ENCODE results near the gene FUT9. TPM values are rescaled to one million over a fixed set of nuclear protein-coding genes. Genes with fewer than 3 reads are reported as not detected.

FUT9 gene
- polyA plus RNA-seq, 1 donor (not counting 4 experiments of a cell fraction or from before 2014, with no cell fraction given): not detected

- no peak for TF ChIP-seq EZH2 (IDR thresholded peaks at IDR 0.05; ENCODE audit: low read length)
- TF ChIP-seq CTCF (optimal IDR thresholded peaks at IDR 0.05 in 1 of 3, IDR thresholded peaks at IDR 0.05 in 1 of 3, conservative IDR thresholded peaks at IDR 0.05 in 1 of 3; ENCODE audit: extremely low read depth in 1 of 3, insufficient read depth in 2 of 3, low read length in 3 of 3): no peak
- no peaks in the 10 kb centered on the region for H3K4me1 ChIP-seq (ENCODE audit: control insufficient read depth, extremely low read depth, insufficient read depth, low read length)
- H3K36me3 ChIP-seq (ENCODE audit: control insufficient read depth in 2 of 2, extremely low read depth in 1 of 2, insufficient read depth in 2 of 2, low read length in 2 of 2): no peaks in the 10 kb centered on the region
- H3K9ac ChIP-seq (ENCODE audit: control insufficient read depth, extremely low read depth, insufficient read depth, low read length): no peak overlapping the region
- FAIRE-seq: no peak
- H3K4me2 ChIP-seq (ENCODE audit: control insufficient read depth, extremely low read depth, insufficient read depth, low read depth, low read length): no peak overlapping the region
- H3K79me2 ChIP-seq (ENCODE audit: control insufficient read depth, insufficient read depth, low read length): no peaks in the 10 kb centered on the region
- no peaks in the 10 kb centered on the region for H3K9me3 ChIP-seq (ENCODE audit: control insufficient read depth, low read depth, low read length)
- no peaks in the 10 kb centered on the region for H4K20me1 ChIP-seq (ENCODE audit: control insufficient read depth, extremely low read depth, insufficient read depth, low read length)
- H3K4me3 ChIP-seq (ENCODE audit: control insufficient read depth in 2 of 3, extremely low read depth in 1 of 3, insufficient read depth in 2 of 3, low read depth in 1 of 3, low read length in 3 of 3): no peak overlapping the region
- H3K27ac ChIP-seq (ENCODE audit: control insufficient read depth, insufficient read depth, low read length): no peak overlapping the region
- dilution Hi-C loops (cut with MboI; ENCODE audit: extremely low pct_ligation_motif_present, low sequenced_read_pairs): no loop called here
- H3K9me1 ChIP-seq (ENCODE audit: control insufficient read depth, extremely low read depth, insufficient read depth, low read length): no peaks in the 10 kb centered on the region
- no peaks in the 10 kb centered on the region for H3K27me3 ChIP-seq (ENCODE audit: control insufficient read depth, extremely low read depth, insufficient read depth, low read length)
- H2AFZ ChIP-seq (ENCODE audit: control insufficient read depth, low read length): no peak overlapping the region
- DNase-seq (ENCODE audit: low read depth, low spot score): no peak
These were observed 17.6 kb upstream of the FUT9 start for GRCh38 chr6:95998133-95998532.

- FAIRE-seq (no peak), DNase-seq (ENCODE audit: low read depth, low spot score) (no peak)
- no peaks in the 10 kb centered on the region for H4K20me1 ChIP-seq (ENCODE audit: control insufficient read depth, extremely low read depth, insufficient read depth, low read length)
- no peaks in the 10 kb centered on the region for H3K27me3 ChIP-seq (ENCODE audit: control insufficient read depth, extremely low read depth, insufficient read depth, low read length)
- H3K4me2 ChIP-seq (ENCODE audit: control insufficient read depth, extremely low read depth, insufficient read depth, low read depth, low read length): no peak overlapping the region
- no peaks in the 10 kb centered on the region for H3K9me1 ChIP-seq (ENCODE audit: control insufficient read depth, extremely low read depth, insufficient read depth, low read length)
- H3K27ac ChIP-seq (ENCODE audit: control insufficient read depth, insufficient read depth, low read length): no peak overlapping the region
- H3K9me3 ChIP-seq (ENCODE audit: control insufficient read depth, low read depth, low read length): no peaks in the 10 kb centered on the region
- H3K9ac ChIP-seq (ENCODE audit: control insufficient read depth, extremely low read depth, insufficient read depth, low read length): no peak overlapping the region
- dilution Hi-C loops (cut with MboI; ENCODE audit: extremely low pct_ligation_motif_present, low sequenced_read_pairs): no loop called here
- no peak overlapping the region for H2AFZ ChIP-seq (ENCODE audit: control insufficient read depth, low read length)
- H3K4me3 ChIP-seq (ENCODE audit: control insufficient read depth in 2 of 3, extremely low read depth in 1 of 3, insufficient read depth in 2 of 3, low read depth in 1 of 3, low read length in 3 of 3): no peak overlapping the region
- H3K36me3 ChIP-seq (ENCODE audit: control insufficient read depth in 2 of 2, extremely low read depth in 1 of 2, insufficient read depth in 2 of 2, low read length in 2 of 2): no peaks in the 10 kb centered on the region
- no peaks in the 10 kb centered on the region for H3K79me2 ChIP-seq (ENCODE audit: control insufficient read depth, insufficient read depth, low read length)
- no peaks in the 10 kb centered on the region for H3K4me1 ChIP-seq (ENCODE audit: control insufficient read depth, extremely low read depth, insufficient read depth, low read length)
- TF ChIP-seq CTCF (optimal IDR thresholded peaks at IDR 0.05 in 1 of 3, IDR thresholded peaks at IDR 0.05 in 1 of 3, conservative IDR thresholded peaks at IDR 0.05 in 1 of 3; ENCODE audit: extremely low read depth in 1 of 3, insufficient read depth in 2 of 3, low read length in 3 of 3): no peak
- TF ChIP-seq EZH2 (IDR thresholded peaks at IDR 0.05; ENCODE audit: low read length): no peak
These were observed 13.7 kb upstream of the FUT9 start for GRCh38 chr6:96001891-96002575.

All from keratinocyte (primary cell).